Mesenchymal stem cell (in vitro differentiated cells and primary cell): ENCODE data around the gene NCAPH2.

Source experiments
- DNase-seq: peaks from one replicate; pipeline ENCODE4 v3.0.0-alpha.2; 2013
- H2AFZ ChIP-seq: one replicate; pipeline ENCODE4 v1.6.1; 2013; ENCODE audit warnings: low read depth, mild to moderate bottlenecking, control low read depth, inconsistent platforms, low read length, moderate library complexity
- H2AK5ac ChIP-seq: 2 replicates; pipeline ENCODE4 v1.6.1; 2013; ENCODE audit warnings: low read length, moderate library complexity, mild to moderate bottlenecking, inconsistent platforms; ENCODE audit not compliant: severe bottlenecking
- H2BK120ac ChIP-seq: one replicate; pipeline ENCODE4 v1.6.1; 2013; ENCODE audit warnings: low read depth, mild to moderate bottlenecking, inconsistent platforms, low read length, moderate library complexity
- H2BK12ac ChIP-seq, 2 experiments: one replicate each; pipeline ENCODE4 v1.6.1; 2013; ENCODE audit warnings: inconsistent platforms in 2 of 2, low read length in 2 of 2, mild to moderate bottlenecking in 2 of 2, moderate library complexity in 2 of 2, control low read depth in 1 of 2
- H2BK15ac ChIP-seq: one replicate; pipeline ENCODE4 v1.6.1; 2013; ENCODE audit warnings: mild to moderate bottlenecking, low read depth, inconsistent platforms; ENCODE audit not compliant: poor library complexity, severe bottlenecking
- H2BK5ac ChIP-seq: 2 replicates; pipeline ENCODE4 v1.6.1; 2013; ENCODE audit warnings: low read depth, mild to moderate bottlenecking, low read length, control low read depth, inconsistent platforms; ENCODE audit not compliant: poor library complexity, severe bottlenecking
- H3K14ac ChIP-seq, 2 experiments: one replicate each; pipeline ENCODE4 v1.6.1; 2013; ENCODE audit warnings: inconsistent platforms in 2 of 2, low read length in 2 of 2, control low read depth in 1 of 2, mild to moderate bottlenecking in 1 of 2, moderate library complexity in 1 of 2
- H3K18ac ChIP-seq, 2 experiments: one replicate each; pipeline ENCODE4 v1.6.1; 2013; ENCODE audit warnings: inconsistent platforms in 2 of 2, low read length in 2 of 2, control low read depth in 1 of 2, low read depth in 1 of 2, mild to moderate bottlenecking in 1 of 2
- H3K23ac ChIP-seq, 2 experiments: one replicate each; pipeline ENCODE4 v1.6.1; 2013; ENCODE audit warnings: inconsistent platforms in 2 of 2, low read length in 2 of 2, mild to moderate bottlenecking in 2 of 2, moderate library complexity in 2 of 2, control low read depth in 1 of 2
- H3K27ac ChIP-seq: 2 replicates; pipeline ENCODE4 v1.5.1; 2013; ENCODE audit warnings: mild to moderate bottlenecking, moderate library complexity, low read length, control low read depth, inconsistent platforms; ENCODE audit not compliant: poor library complexity, severe bottlenecking
- H3K27me3 ChIP-seq, 2 experiments: 2 replicates each; pipeline versions ENCODE4 v1.6.1 to v1.7.0; 2013; ENCODE audit warnings: low read length in 2 of 2, mild to moderate bottlenecking in 2 of 2, moderate library complexity in 2 of 2, control low read depth in 1 of 2, inconsistent platforms in 1 of 2; ENCODE audit not compliant: control insufficient read depth in 1 of 2, insufficient read depth in 1 of 2
- H3K36me3 ChIP-seq, 2 experiments: 2 replicates each; pipeline versions ENCODE4 v1.6.1 to v1.7.0; 2013; ENCODE audit warnings: low read length in 2 of 2, control low read depth in 1 of 2, inconsistent platforms in 1 of 2, low read depth in 1 of 2, mild to moderate bottlenecking in 1 of 2; ENCODE audit not compliant: insufficient read depth in 2 of 2, control insufficient read depth in 1 of 2
- H3K4ac ChIP-seq, 2 experiments: one replicate each; pipeline ENCODE4 v1.6.1; 2013; ENCODE audit warnings: inconsistent platforms in 2 of 2, low read length in 2 of 2, mild to moderate bottlenecking in 2 of 2, moderate library complexity in 2 of 2, control low read depth in 1 of 2, low read depth in 1 of 2
- H3K4me1 ChIP-seq: 2 replicates; pipeline ENCODE4 v1.6.1; 2013; ENCODE audit warnings: low read depth, low read length, control low read depth; ENCODE audit not compliant: control insufficient read depth, insufficient read depth
- H3K4me2 ChIP-seq: 2 replicates; pipeline ENCODE4 v1.6.1; 2013; ENCODE audit warnings: low read length, mild to moderate bottlenecking, inconsistent platforms; ENCODE audit not compliant: poor library complexity, severe bottlenecking
- H3K4me3 ChIP-seq, 2 experiments: 2 replicates each; pipeline versions ENCODE4 v1.5.1 to v1.7.0; 2013; ENCODE audit warnings: low read length in 2 of 2, mild to moderate bottlenecking in 2 of 2, control low read depth in 1 of 2, low read depth in 1 of 2; ENCODE audit not compliant: insufficient read depth in 1 of 2
- H3K79me1 ChIP-seq: replicated peaks from 2 replicates; pipeline ENCODE4 v1.6.1; 2013; ENCODE audit warnings: mild to moderate bottlenecking, control low read depth, low read length, inconsistent platforms; ENCODE audit not compliant: poor library complexity, severe bottlenecking
- H3K9ac ChIP-seq: 2 replicates; pipeline ENCODE4 v1.7.0; 2013; ENCODE audit warnings: mild to moderate bottlenecking, low read length, moderate library complexity
- H3K9me3 ChIP-seq: 2 replicates; pipeline ENCODE4 v1.7.0; 2013; ENCODE audit warnings: mild to moderate bottlenecking, low read length; ENCODE audit not compliant: control insufficient read depth
- H4K8ac ChIP-seq: one replicate; pipeline ENCODE4 v1.6.1; 2013; ENCODE audit warnings: inconsistent platforms, mild to moderate bottlenecking, low read length, moderate library complexity
- H4K91ac ChIP-seq: one replicate; pipeline ENCODE4 v1.6.1; 2013; ENCODE audit warnings: mild to moderate bottlenecking, low read length, inconsistent platforms
- WGBS: methylation state at CpG from one replicate; pipeline ENCODE4 v1.1.7; 2013; ENCODE audit warnings: mixed read lengths; 5-methylcytosine and 5-hydroxymethylcytosine counted together

The NCAPH2 gene

DNA sequence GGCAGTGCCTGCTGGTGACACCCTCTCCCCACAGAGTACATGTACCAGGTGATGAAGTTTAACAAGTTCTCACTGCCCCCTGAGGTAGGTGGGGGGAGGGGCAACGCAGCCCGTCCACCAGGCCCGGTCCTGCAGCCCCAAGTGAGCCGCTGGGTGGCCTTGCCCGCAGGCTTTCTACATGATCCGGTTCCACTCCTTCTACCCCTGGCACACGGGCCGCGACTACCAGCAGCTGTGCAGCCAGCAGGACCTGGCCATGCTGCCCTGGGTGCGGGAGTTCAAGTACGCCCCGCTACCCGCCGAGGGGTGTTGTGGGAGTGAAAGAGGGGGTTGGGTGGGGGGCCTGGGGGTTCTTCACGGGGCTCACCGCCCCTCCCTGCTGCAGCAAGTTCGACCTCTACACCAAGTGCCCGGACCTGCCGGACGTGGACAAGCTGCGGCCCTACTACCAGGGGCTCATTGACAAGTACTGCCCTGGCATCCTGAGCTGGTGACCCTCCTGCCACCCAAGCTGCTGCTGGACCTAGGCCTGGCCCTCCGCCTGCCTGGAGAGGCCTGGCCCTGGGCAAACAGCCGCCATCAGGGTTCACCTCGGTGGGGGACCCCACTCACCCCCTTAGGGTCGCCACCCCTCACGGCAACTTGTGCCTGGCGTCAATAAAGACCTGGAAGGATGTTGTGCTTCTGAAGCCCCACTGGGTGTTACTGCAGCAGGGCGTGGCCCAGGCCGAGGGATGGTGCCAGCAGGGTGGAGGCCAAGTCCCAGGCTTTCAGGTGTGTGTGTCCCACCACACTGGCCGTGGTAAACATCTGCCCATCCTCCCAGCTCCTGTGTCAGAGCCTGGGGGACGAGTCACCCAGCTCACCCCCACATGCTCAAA lies 18.4 kb upstream of the NCAPH2 start:
- Histone ChIP-seq H3K27me3 (peaks cover 0 to 39% of the 10 kb centered on the region in 2 experiments), H2BK5ac (no peak overlapping the region), H2BK15ac (no peak overlapping the region), H3K23ac (no peak overlapping the region), H3K4me3 (peak overlapping the region in 1 of 2 experiments; percentile 7), H3K4ac (no peak overlapping the region), H2AFZ (no peak overlapping the region), H3K18ac (no peak overlapping the region), H2BK120ac (no peak overlapping the region), H4K8ac (no peak overlapping the region), H3K36me3 (peaks cover 0 to 4% of the 10 kb centered on the region in 2 experiments), H2BK12ac (no peak overlapping the region), H3K14ac (no peak overlapping the region), H3K79me1 (no peaks in the 10 kb centered on the region), H3K4me1 (peaks cover 22% of the 10 kb centered on the region), H3K27ac (no peak overlapping the region), H2AK5ac (no peak overlapping the region), H3K9me3 (no peaks in the 10 kb centered on the region), H4K91ac (no peak overlapping the region), H3K4me2 (no peak overlapping the region), H3K9ac (no peak overlapping the region)
- 90% methylated on average over 31 of the region's 31 CpGs for WGBS
- no peak for DNase-seq

DNA sequence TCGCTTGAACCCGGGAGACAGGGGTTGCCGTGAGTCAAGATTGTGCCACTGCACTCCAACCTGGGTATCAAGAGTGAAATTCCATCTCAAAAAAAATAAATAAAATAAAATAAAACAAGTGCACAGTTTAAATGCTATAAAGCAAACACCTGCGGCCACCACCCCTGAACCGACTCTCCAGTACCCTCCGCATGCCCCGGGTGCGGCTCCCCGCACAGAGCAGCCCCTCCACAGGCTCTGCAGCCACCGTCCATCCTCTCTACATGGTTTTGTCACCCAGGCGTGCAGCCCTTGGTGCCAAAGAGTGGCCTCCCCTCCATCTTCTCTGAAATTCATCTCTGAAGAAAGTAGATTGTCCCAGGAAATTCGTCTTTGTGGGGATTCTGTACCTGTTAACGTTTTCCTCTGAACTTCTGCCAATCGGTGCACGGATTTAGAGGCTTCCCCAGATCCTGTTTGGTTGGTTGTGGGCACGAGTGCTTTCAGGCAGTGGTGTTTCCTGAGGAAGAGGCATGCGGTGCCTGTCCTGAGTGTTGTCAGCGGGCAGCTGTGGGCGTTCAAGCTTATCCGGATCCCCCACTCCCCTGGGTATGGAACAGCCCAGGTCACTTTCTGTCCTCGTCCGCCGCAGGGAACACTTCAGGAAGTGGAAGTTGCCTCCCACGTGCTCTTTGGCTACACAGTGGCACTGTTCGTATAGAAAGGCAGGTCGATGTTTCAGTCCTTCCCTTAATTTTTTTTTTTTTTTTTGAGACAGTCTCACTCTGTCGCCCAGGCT lies 17.3 kb upstream of the NCAPH2 start:
- no peak overlapping the region for H2AK5ac ChIP-seq
- peaks cover 18% of the 10 kb centered on the region for H3K4me1 ChIP-seq
- no peaks in the 10 kb centered on the region for H3K9me3 ChIP-seq
- H2BK12ac ChIP-seq = no peak overlapping the region
- no peak overlapping the region for H3K23ac ChIP-seq
- H3K4me3 ChIP-seq = no peak overlapping the region
- no peak overlapping the region for H2BK15ac ChIP-seq
- H3K9ac ChIP-seq = no peak overlapping the region
- no peak overlapping the region for H2BK120ac ChIP-seq
- peaks cover 0 to 34% of the 10 kb centered on the region in 2 experiments for H3K27me3 ChIP-seq
- no peak overlapping the region for H4K8ac ChIP-seq
- no peak overlapping the region for H2AFZ ChIP-seq
- no peak overlapping the region for H2BK5ac ChIP-seq
- WGBS = 85% methylated on average over 27 of the region's 27 CpGs
- H4K91ac ChIP-seq = no peak overlapping the region
- no peak overlapping the region for H3K4me2 ChIP-seq
- H3K79me1 ChIP-seq = no peaks in the 10 kb centered on the region
- H3K27ac ChIP-seq = no peak overlapping the region
- no peak for DNase-seq
- no peak overlapping the region for H3K18ac ChIP-seq
- H3K4ac ChIP-seq = no peak overlapping the region
- H3K36me3 ChIP-seq = peaks cover 0 to 4% of the 10 kb centered on the region in 2 experiments
- no peak overlapping the region for H3K14ac ChIP-seq

DNA sequence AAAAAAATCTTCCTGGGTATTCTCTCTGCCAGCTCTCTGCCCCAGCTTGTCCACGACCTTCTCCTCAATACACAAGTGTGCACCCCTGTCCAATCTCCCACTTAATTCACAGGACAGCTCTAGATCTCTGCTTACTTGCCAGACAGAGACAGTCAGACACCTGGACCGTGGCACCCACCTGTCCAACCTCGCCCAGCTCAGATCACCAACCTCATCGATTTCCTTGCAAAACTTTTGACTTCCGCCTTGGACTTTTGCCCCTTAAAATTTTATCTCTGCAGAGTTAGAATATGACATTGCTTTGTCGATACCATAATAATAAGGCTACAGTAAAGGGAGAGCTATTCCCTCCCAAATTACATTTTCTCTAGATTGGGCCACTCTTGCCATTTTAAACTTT lies 10.9 kb upstream of the NCAPH2 start:
- Histone ChIP-seq H3K4me3 (no peak overlapping the region), H3K36me3 (peaks cover 3 to 11% of the 10 kb centered on the region in 2 experiments), H3K27ac (no peak overlapping the region), H3K4me2 (no peak overlapping the region), H2BK120ac (no peak overlapping the region), H3K9ac (no peak overlapping the region), H3K18ac (no peak overlapping the region), H3K79me1 (no peaks in the 10 kb centered on the region), H2BK12ac (no peak overlapping the region), H3K14ac (no peak overlapping the region), H2BK15ac (no peak overlapping the region), H3K4me1 (peaks cover 3% of the 10 kb centered on the region), H4K91ac (no peak overlapping the region), H4K8ac (no peak overlapping the region), H2BK5ac (no peak overlapping the region), H3K9me3 (no peaks in the 10 kb centered on the region), H2AFZ (no peak overlapping the region), H3K4ac (no peak overlapping the region), H2AK5ac (no peak overlapping the region), H3K27me3 (peaks cover 0 to 3% of the 10 kb centered on the region in 2 experiments), H3K23ac (no peak overlapping the region)
- WGBS = 86% methylated on average over 6 of the region's 6 CpGs
- DNase-seq = no peak

DNA sequence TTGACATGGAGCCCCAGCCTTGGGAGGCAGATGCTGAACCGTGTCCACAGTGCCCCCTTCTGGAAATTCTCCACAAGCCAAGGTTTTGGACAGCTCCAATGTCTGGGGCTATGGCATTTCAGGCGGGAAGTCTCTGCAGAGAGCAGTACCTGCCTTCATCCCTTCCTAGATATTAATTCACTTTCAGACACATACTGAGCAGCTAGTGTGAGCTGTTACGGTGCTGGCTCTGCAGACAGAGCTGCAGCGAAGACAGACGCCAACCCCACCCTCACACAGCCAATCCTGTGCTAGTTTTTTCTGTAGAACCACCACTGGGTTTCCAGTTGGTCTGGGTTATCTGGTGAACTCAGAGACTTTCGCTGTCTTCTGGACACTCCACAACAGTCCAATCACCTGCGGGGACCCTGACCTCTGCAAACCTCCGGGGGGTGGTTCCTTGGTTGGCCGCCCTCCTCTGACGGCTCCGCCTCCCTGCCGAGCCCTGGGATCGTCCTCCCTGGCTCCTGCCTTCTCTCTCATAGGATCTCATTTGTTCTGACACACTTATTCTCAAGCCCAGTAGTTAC lies 9.6 kb upstream of the NCAPH2 start:
- H3K23ac ChIP-seq = no peak overlapping the region
- no peak overlapping the region for H3K4me2 ChIP-seq
- no peak overlapping the region for H4K8ac ChIP-seq
- H2BK120ac ChIP-seq = no peak overlapping the region
- no peak overlapping the region for H3K4ac ChIP-seq
- H3K14ac ChIP-seq = no peak overlapping the region
- H2BK15ac ChIP-seq = peak overlapping the region; percentile 7
- no peak overlapping the region for H2BK12ac ChIP-seq
- H4K91ac ChIP-seq = no peak overlapping the region
- H3K27me3 ChIP-seq = peaks cover 0 to 3% of the 10 kb centered on the region in 2 experiments
- peaks cover 3% of the 10 kb centered on the region for H3K4me1 ChIP-seq
- H2AK5ac ChIP-seq = no peak overlapping the region
- H2BK5ac ChIP-seq = no peak overlapping the region
- H3K36me3 ChIP-seq = peaks cover 16 to 24% of the 10 kb centered on the region in 2 experiments
- no peaks in the 10 kb centered on the region for H3K9me3 ChIP-seq
- no peak overlapping the region for H3K27ac ChIP-seq
- H2AFZ ChIP-seq = no peak overlapping the region
- DNase-seq = peak; percentile 56
- no peak overlapping the region for H3K9ac ChIP-seq
- H3K4me3 ChIP-seq = peak overlapping the region in 1 of 2 experiments; percentile 46
- WGBS = 22% methylated on average over 9 of the region's 13 CpGs
- no peak overlapping the region for H3K18ac ChIP-seq
- peaks cover 6% of the 10 kb centered on the region for H3K79me1 ChIP-seq
